Measurements from ENCODE around the gene UHRF2.
"Not testable (repeated sequence)": the region's sequence is repeated elsewhere in the genome, so short reads cannot be mapped to it uniquely, and the experiment has no call there.

UHRF2 gene

GRCh38 chr9:6525326-6526045 lies 112.5 kb downstream of the UHRF2 start:
- TF ChIP-seq EZH2phosphoT487 (IDR thresholded peaks at IDR 0.05; ENCODE audit: borderline replicate concordance): no peak
- TF ChIP-seq, protein P1, sequence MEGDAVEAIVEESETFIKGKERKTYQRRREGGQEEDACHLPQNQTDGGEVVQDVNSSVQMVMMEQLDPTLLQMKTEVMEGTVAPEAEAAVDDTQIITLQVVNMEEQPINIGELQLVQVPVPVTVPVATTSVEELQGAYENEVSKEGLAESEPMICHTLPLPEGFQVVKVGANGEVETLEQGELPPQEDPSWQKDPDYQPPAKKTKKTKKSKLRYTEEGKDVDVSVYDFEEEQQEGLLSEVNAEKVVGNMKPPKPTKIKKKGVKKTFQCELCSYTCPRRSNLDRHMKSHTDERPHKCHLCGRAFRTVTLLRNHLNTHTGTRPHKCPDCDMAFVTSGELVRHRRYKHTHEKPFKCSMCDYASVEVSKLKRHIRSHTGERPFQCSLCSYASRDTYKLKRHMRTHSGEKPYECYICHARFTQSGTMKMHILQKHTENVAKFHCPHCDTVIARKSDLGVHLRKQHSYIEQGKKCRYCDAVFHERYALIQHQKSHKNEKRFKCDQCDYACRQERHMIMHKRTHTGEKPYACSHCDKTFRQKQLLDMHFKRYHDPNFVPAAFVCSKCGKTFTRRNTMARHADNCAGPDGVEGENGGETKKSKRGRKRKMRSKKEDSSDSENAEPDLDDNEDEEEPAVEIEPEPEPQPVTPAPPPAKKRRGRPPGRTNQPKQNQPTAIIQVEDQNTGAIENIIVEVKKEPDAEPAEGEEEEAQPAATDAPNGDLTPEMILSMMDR (conservative IDR thresholded peaks at IDR 0.05; ENCODE audit: low read length): no peak

DNA sequence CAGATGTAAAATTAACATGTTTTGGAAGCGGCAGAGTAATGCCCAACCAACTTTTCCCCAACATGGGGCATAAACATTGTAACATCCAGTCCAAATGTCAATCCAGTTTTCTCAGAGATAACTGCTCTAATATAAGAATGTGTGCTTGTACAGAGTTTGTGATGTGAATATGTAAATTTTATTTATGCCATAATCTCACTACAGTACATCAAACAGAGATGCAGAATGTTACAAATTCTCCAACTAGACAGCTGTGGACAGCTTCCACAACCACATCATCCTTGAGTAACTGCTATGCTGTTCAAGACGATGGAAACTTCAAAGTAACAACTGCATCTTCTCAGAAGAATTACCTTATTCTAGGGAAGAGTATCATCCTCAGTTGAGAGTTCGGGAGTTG lies 122.6 kb downstream of the UHRF2 start:
- no peaks in the 10 kb centered on the region for H3F3A ChIP-seq (ENCODE audit: low read depth)
- H3K79me2 ChIP-seq (ENCODE audit: insufficient read depth, low read length): no peaks in the 10 kb centered on the region
- H3K4me1 ChIP-seq (ENCODE audit: insufficient read depth, low read length, poor library complexity, severe bottlenecking): no peaks in the 10 kb centered on the region
- no peak overlapping the region for H3K9ac ChIP-seq (ENCODE audit: low read depth, low read length, poor library complexity, severe bottlenecking)
- H3K36me3 ChIP-seq (ENCODE audit: insufficient read depth, low read length): no peaks in the 10 kb centered on the region
- H3K9me2 ChIP-seq (replicated peaks; ENCODE audit: low read depth, low read length): no peaks in the 10 kb centered on the region
- H3K27me3 ChIP-seq (ENCODE audit: insufficient read depth, low read length, poor library complexity, severe bottlenecking): no peaks in the 10 kb centered on the region
- H3K4me2 ChIP-seq (ENCODE audit: low read depth, low read length, poor library complexity, severe bottlenecking): no peak overlapping the region
- H3K4me3 ChIP-seq (ENCODE audit: low read length, poor library complexity, severe bottlenecking): no peak overlapping the region
- no peaks in the 10 kb centered on the region for H3K9me3 ChIP-seq (ENCODE audit: insufficient read depth, low read depth, low read length)
- no peak overlapping the region for H2AFZ ChIP-seq (ENCODE audit: low read length)
- TF ChIP-seq, protein P1 (conservative IDR thresholded peaks at IDR 0.05; ENCODE audit: low read length): no peak
- TF ChIP-seq EZH2phosphoT487 (IDR thresholded peaks at IDR 0.05; ENCODE audit: borderline replicate concordance): no peak
- no peaks in the 10 kb centered on the region for H4K20me1 ChIP-seq (ENCODE audit: insufficient read depth, low read length, poor library complexity, severe bottlenecking)

More at GRCh38 chr9:6525326-6526045, 112.5 kb downstream of the UHRF2 start:
- Histone ChIP-seq H4K20me1 (ENCODE audit: insufficient read depth, low read length, poor library complexity, severe bottlenecking) (no peaks in the 10 kb centered on the region), H2AFZ (ENCODE audit: low read length) (no peak overlapping the region), H3F3A (ENCODE audit: low read depth) (no peaks in the 10 kb centered on the region), H3K4me1 (ENCODE audit: insufficient read depth, low read length, poor library complexity, severe bottlenecking) (no peaks in the 10 kb centered on the region), H3K4me3 (ENCODE audit: low read length, poor library complexity, severe bottlenecking) (no peak overlapping the region), H3K4me2 (ENCODE audit: low read depth, low read length, poor library complexity, severe bottlenecking) (no peak overlapping the region), H3K9ac (ENCODE audit: low read depth, low read length, poor library complexity, severe bottlenecking) (no peak overlapping the region), H3K9me3 (ENCODE audit: insufficient read depth, low read depth, low read length) (no peaks in the 10 kb centered on the region), H3K36me3 (ENCODE audit: insufficient read depth, low read length) (no peaks in the 10 kb centered on the region), H3K79me2 (ENCODE audit: insufficient read depth, low read length) (no peaks in the 10 kb centered on the region), H3K27me3 (ENCODE audit: insufficient read depth, low read length, poor library complexity, severe bottlenecking) (no peaks in the 10 kb centered on the region), H3K9me2 (replicated peaks; ENCODE audit: low read depth, low read length) (no peaks in the 10 kb centered on the region)

GRCh38 chr9:6538666-6539071 lies 125.7 kb downstream of the UHRF2 start:
- H3K4me2 ChIP-seq (ENCODE audit: low read depth, low read length, poor library complexity, severe bottlenecking): no peak overlapping the region
- H3K4me1 ChIP-seq (ENCODE audit: insufficient read depth, low read length, poor library complexity, severe bottlenecking): no peaks in the 10 kb centered on the region
- H3K27me3 ChIP-seq (ENCODE audit: insufficient read depth, low read length, poor library complexity, severe bottlenecking): no peaks in the 10 kb centered on the region
- no peaks in the 10 kb centered on the region for H3K36me3 ChIP-seq (ENCODE audit: insufficient read depth, low read length)
- H3K9ac ChIP-seq (ENCODE audit: low read depth, low read length, poor library complexity, severe bottlenecking): no peak overlapping the region
- H3K4me3 ChIP-seq (ENCODE audit: low read length, poor library complexity, severe bottlenecking): no peak overlapping the region
- H3F3A ChIP-seq (ENCODE audit: low read depth): no peaks in the 10 kb centered on the region
- H3K9me2 ChIP-seq (replicated peaks; ENCODE audit: low read depth, low read length): no peaks in the 10 kb centered on the region
- no peaks in the 10 kb centered on the region for H3K9me3 ChIP-seq (ENCODE audit: insufficient read depth, low read depth, low read length)
- no peaks in the 10 kb centered on the region for H3K79me2 ChIP-seq (ENCODE audit: insufficient read depth, low read length)
- TF ChIP-seq EZH2phosphoT487 (IDR thresholded peaks at IDR 0.05; ENCODE audit: borderline replicate concordance): no peak
- TF ChIP-seq, protein P1 (conservative IDR thresholded peaks at IDR 0.05; ENCODE audit: low read length): no peak
- no peaks in the 10 kb centered on the region for H4K20me1 ChIP-seq (ENCODE audit: insufficient read depth, low read length, poor library complexity, severe bottlenecking)
- no peak overlapping the region for H2AFZ ChIP-seq (ENCODE audit: low read length)

GRCh38 chr9:6542617-6543016 lies 129.6 kb downstream of the UHRF2 start:
- not testable (repeated sequence) for H3F3A ChIP-seq (ENCODE audit: low read depth); H3K4me1 ChIP-seq (ENCODE audit: insufficient read depth, low read length, poor library complexity, severe bottlenecking); H3K9me2 ChIP-seq (replicated peaks; ENCODE audit: low read depth, low read length); H3K9me3 ChIP-seq (ENCODE audit: insufficient read depth, low read depth, low read length); H3K79me2 ChIP-seq (ENCODE audit: insufficient read depth, low read length); H3K36me3 ChIP-seq (ENCODE audit: insufficient read depth, low read length); H3K9ac ChIP-seq (ENCODE audit: low read depth, low read length, poor library complexity, severe bottlenecking); H3K4me3 ChIP-seq (ENCODE audit: low read length, poor library complexity, severe bottlenecking); H3K27me3 ChIP-seq (ENCODE audit: insufficient read depth, low read length, poor library complexity, severe bottlenecking); H3K4me2 ChIP-seq (ENCODE audit: low read depth, low read length, poor library complexity, severe bottlenecking); H2AFZ ChIP-seq (ENCODE audit: low read length); H4K20me1 ChIP-seq (ENCODE audit: insufficient read depth, low read length, poor library complexity, severe bottlenecking)
